Adrenal gland (tissue), 12 donors: ENCODE measurements around the gene SDCCAG8. TPM values are rescaled to one million over a fixed set of nuclear protein-coding genes. Genes with fewer than 3 reads are reported as not detected.

Experiments used
- DNase-seq, 7 donors: peaks; one replicate each; pipeline ENCODE4 v3.0.0-alpha.2; 2019 to 2020
- H3K27ac ChIP-seq, 5 donors: fragments of 200-600 bp; sonication (generic) in 4 of 5; 1 replicate in 3 of 5; 2 replicates in 2 of 5; pipeline versions ENCODE4 v1.5.1 to v1.8.0; 2016 to 2020; ENCODE audit warnings: mild to moderate bottlenecking in 1 of 5
- H3K27me3 ChIP-seq: fragments of 200-600 bp; 2 replicates; pipeline ENCODE4 v1.8.0; 2021
- H3K36me3 ChIP-seq, 2 donors: fragments of 200-600 bp; replicated peaks in 1 of 2; 1 replicate in 1 of 2; 2 replicates in 1 of 2; pipeline versions ENCODE4 v1.5.1 to v1.8.0; 2018 to 2022
- H3K4me1 ChIP-seq, 2 donors: fragments of 200-600 bp; replicated peaks in 1 of 2; 1 replicate in 1 of 2; 2 replicates in 1 of 2; pipeline versions ENCODE4 v1.5.1 to v1.8.0; 2018 to 2021
- H3K4me3 ChIP-seq, 4 donors: fragments of 200-600 bp; sonication (generic) in 3 of 4; one replicate each; pipeline ENCODE4 v1.5.1; 2016 to 2018
- H3K9me3 ChIP-seq, 3 donors: fragments of 200-600 bp; sonication (generic) in 1 of 3; replicated peaks in 1 of 3; 1 replicate in 2 of 3; 2 replicates in 1 of 3; pipeline versions ENCODE4 v1.5.1 to v1.8.0; 2016 to 2021
- CTCF ChIP-seq, 6 experiments: fragments of 450-650 bp in 4 of 6; fragments of 200-600 bp in 2 of 6; sonication (generic) in 1 of 6; IDR thresholded peaks; 1 replicate in 5 of 6; 2 replicates in 1 of 6; pipeline versions ENCODE4 v1.5.1 to v1.8.0; 2016 to 2021; ENCODE audit warnings: antibody characterized with exemption in 6 of 6, mild to moderate bottlenecking in 2 of 6, moderate library complexity in 1 of 6
- POLR2A ChIP-seq, 2 donors: fragments of 450-650 bp; IDR thresholded peaks; one replicate each; pipeline ENCODE4 v1.6.1; 2017; ENCODE audit warnings: antibody characterized with exemption in 2 of 2, mild to moderate bottlenecking in 2 of 2, moderate library complexity in 1 of 2
- WGBS, 4 donors: extraction: QIAGEN DNeasy Blood & Tissue Kit in 2 of 4; methylation state at CpG; one replicate each; pipeline versions ENCODE4 v1.1.5 to v1.1.7; 2013 to 2017; 5-methylcytosine and 5-hydroxymethylcytosine counted together
- intact Hi-C, 2 donors: fragments of 100-400 bp; cut with DNase I; formaldehyde crosslinking; loops; one replicate each; pipeline versions ENCODE4 v1.14.1 to v1.15.0; 2022 to 2023
- polyA plus RNA-seq, 3 donors: library from polyadenylated mRNA; stranded (reverse); fragments of 200-250 nt in 2 of 3; fragments of 350-450 nt in 1 of 3; fragmentation: Illumina TruSeq in 1 of 3; extraction: RNeasy Lipid Tissue Mini Kit (QIAGEN cat#74804) in 1 of 3; gene quantifications; one replicate each; pipeline ENCODE4 v1.2.3, GENCODE V29; 2013 to 2014
- total RNA-seq, 9 donors: library from RNA; depleted of rRNA in 4 of 9; stranded (reverse); fragments of >200 nt in 4 of 9; fragments of 120-200 nt in 1 of 9; fragmentation: NEBNext Ultra II Directional in 1 of 9; extraction: Animal tissue kit (Norgen Biotek cat#: 25700) in 1 of 9; gene quantifications; one replicate each; pipeline versions ENCODE4 v1.1.0 to v1.2.4, GENCODE V29; 2013 to 2023
- donor health status: healthy with polysubstance abuse.
- donor health status: Bipolar disorder and iron deficiency.
- donor health status: DM: yes; HTN: yes; CAD: no.
- donor health status: DM: no; HTN: no; CAD: no.
- donor health status: DM: no; HTN: no; CAD: no.
- donor health status: DM: yes; HTN: yes; CAD: no.

SDCCAG8 gene
- total and polyA plus RNA-seq, 12 donors, result 22.5 to 60.9 (median 44.1) TPM

GRCh38 chr1:243462929-243463697, 207.3 kb downstream of the SDCCAG8 start:
- no peaks in the 10 kb centered on the region for H3K9me3 ChIP-seq
- WGBS, 4 donors, result 87 to 100% (median 98%) methylated on average over 1 of the region's 1 CpG
- intact Hi-C loops, result no loop called here

GRCh38 chr1:243465081-243465480, 209.2 kb downstream of the SDCCAG8 start:
- intact Hi-C loops, result no loop called here
- Histone ChIP-seq H3K27ac (no peak overlapping the region), H3K4me1 (peaks cover 0 to 6% of the 10 kb centered on the region in 2 donors), H3K36me3 (no peaks in the 10 kb centered on the region), H3K27me3 (no peaks in the 10 kb centered on the region), H3K9me3 (no peaks in the 10 kb centered on the region), H3K4me3 (no peak overlapping the region)
- 92 to 98% (median 95%) methylated on average over 5 of the region's 5 CpGs for WGBS, 4 donors
- TF ChIP-seq CTCF (IDR thresholded peaks at IDR 0.05) (no peak), POLR2A (IDR thresholded peaks at IDR 0.05) (no peak)
- DNase-seq, result no peak

More at GRCh38 chr1:243462929-243463697, 207.3 kb downstream of the SDCCAG8 start:
- no peak for TF ChIP-seq POLR2A (IDR thresholded peaks at IDR 0.05)
- no peak for TF ChIP-seq CTCF (IDR thresholded peaks at IDR 0.05)
- Histone ChIP-seq H3K36me3 (no peaks in the 10 kb centered on the region), H3K27me3 (no peaks in the 10 kb centered on the region), H3K4me3 (no peak overlapping the region), H3K27ac (no peak overlapping the region), H3K4me1 (no peaks in the 10 kb centered on the region)
- DNase-seq, result no peak

DNA sequence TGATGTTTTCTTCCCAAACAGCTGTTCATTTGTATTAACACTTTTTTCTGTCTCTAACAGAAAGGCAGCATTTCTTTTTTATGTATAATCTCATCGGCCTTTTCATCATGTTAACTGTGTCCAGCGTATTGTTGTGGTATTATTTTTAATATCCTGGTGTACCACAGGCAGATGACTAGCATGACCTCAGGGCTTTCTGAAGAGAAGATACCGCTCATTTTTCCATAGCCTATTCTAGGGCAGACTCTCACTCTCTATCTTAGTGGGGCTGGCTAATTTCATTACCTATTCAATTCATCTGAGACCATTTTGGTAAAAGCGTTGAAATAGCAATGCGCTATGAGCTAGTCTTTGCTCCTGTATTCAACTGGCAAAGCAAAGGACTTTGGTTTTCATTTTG, 209.9 kb downstream of the SDCCAG8 start:
- TF ChIP-seq POLR2A (IDR thresholded peaks at IDR 0.05) (no peak), CTCF (IDR thresholded peaks at IDR 0.05) (no peak)
- Histone ChIP-seq H3K4me3 (no peak overlapping the region), H3K4me1 (peaks cover 0 to 6% of the 10 kb centered on the region in 2 donors), H3K27me3 (no peaks in the 10 kb centered on the region), H3K27ac (no peak overlapping the region), H3K36me3 (no peaks in the 10 kb centered on the region), H3K9me3 (no peaks in the 10 kb centered on the region)
- 70 to 92% (median 78%) methylated on average over 5 of the region's 5 CpGs for WGBS, 4 donors
- intact Hi-C loops, result no loop called here
- no peak for DNase-seq

DNA sequence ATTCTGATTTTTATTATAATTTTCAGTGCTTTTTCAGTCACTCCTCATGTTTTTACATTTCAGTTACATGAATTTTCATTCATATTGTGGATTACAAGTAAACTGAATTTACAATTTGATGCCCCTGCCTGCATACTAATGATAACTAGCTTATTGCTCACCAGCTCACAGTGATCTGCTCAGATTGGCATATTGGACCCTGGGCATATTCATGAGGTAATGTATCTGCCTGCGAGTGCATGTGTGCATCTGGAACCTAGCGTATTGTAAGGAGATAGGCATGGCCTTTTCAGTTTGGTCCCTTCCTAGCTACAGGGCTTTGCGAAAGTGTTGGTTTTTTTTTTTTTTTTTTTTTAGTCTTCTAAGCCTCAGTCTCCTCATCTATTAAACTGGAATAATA, 213.7 kb downstream of the SDCCAG8 start:
- intact Hi-C loops, result no loop called here
- Histone ChIP-seq H3K4me1 (peaks cover 10 to 29% of the 10 kb centered on the region in 2 donors), H3K4me3 (no peak overlapping the region), H3K36me3 (no peaks in the 10 kb centered on the region), H3K27ac (no peak overlapping the region), H3K27me3 (no peaks in the 10 kb centered on the region), H3K9me3 (no peaks in the 10 kb centered on the region)
- no peak for DNase-seq
- TF ChIP-seq CTCF (IDR thresholded peaks at IDR 0.05) (no peak), POLR2A (IDR thresholded peaks at IDR 0.05) (no peak)
- whole genome bisulfite sequencing, 4 donors, result 96 to 99% (median 96%) methylated on average over 3 of the region's 3 CpGs
